ENCODE data around the gene CKMT2.

The CKMT2 gene

DNA sequence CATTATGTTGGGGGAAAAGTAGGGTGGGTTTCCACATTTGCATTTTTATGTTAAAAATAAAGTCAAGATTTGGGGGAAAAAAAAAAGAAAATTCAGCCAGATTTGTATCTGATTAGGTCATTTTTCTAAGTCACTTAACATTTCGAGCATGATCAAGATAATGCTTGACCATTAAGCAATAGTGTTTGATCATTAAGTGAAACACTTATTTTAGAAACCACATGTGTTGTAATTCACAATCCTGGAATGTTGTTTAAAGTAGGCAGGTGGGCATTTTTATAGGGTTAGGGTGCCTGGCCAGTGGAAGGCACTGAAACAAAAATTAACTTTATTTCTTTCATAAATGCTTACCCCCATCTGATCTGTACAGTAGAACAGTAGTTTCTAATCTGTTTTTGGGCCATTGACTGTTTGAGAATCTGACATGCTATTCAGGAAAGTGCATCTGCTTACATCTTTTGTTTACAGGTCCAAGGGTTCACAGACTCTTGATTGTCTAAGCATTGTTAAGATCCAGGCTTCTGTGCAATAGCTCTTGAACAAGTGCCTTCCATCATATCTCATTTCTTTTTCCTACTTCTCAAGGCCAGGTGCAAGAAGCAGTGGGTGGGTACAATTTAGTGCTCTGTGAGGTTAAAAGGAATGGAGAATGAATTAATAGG lies 77.4 kb downstream of the CKMT2 start:
- no peak for DNase-seq

DNA sequence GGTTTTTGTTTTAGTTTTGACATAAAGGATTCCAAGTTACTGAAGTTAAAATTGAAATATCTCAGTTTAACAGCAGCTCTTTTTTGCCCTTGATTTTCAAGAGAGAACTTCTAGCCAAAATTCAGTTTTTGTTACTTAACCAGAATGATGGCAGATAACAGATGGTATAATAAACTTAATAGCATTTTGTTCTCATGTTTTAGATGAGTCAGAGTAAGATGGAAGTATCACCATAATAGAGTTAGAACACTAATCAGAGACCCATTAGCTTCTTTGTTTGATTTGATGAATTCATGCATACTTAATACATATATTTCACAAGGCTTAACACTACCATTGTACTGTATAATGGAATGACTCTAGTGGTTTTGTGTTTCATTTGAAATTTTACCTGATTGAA lies 80.2 kb downstream of the CKMT2 start:
- no peak for DNase-seq

DNA sequence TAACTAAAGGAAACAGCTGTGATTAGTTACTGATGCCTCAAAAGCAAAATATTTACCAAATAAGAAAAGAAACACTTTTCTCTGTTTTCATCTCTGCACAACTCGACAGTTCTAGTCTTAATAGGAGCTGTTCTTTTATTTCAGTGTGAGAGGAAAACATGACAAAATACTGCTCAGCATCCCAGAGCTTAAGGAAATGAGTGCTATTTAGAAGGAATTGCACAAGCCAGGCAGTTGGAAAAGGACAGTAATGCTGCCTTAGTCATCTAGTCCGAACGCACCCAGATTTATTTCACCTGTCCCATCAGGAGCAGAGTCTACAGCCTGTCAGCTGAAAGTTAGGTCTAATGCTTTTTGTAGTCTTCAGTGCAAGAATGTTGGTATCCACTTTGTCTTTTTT lies 80.6 kb downstream of the CKMT2 start:
- DNase-seq, result no peak

DNA sequence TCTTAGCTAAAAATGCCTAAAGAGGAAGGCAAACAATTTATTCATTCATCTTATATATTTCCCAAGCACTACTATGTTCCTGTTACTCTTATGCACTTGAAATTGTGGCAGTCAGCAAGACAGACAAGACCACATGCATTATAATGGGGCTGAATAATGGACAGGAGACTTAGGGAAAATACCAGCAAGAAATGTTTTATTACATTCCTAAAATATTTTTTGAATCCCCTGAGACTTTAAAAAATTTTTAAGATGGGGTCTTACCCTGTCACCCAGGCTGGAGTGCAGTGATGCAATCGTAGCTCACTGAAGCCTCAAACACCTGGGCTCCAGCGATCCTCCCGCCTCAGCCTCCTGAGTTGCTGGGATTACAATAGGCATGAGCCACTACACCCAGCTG lies 81.5 kb downstream of the CKMT2 start:
- no peak for DNase-seq

DNA sequence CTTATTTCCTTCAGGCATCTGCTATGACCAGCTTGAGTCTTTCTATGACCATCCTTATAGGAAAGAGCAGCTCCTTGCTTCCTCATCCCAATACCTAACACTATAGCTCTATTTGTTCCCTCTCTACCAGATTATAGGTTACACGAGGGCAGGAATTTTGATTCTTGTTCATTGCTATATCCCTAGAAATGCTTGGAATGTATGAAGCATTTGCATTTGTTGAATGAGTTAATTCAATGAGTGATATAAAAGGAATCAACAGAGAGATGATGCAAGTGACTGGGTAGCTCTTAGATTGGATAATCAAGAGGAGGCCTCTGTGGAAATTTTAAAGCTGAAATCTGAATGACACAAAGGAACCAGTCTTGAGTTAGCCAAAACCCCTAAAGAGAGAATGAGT lies 82.2 kb downstream of the CKMT2 start:
- no peak for DNase-seq

DNA sequence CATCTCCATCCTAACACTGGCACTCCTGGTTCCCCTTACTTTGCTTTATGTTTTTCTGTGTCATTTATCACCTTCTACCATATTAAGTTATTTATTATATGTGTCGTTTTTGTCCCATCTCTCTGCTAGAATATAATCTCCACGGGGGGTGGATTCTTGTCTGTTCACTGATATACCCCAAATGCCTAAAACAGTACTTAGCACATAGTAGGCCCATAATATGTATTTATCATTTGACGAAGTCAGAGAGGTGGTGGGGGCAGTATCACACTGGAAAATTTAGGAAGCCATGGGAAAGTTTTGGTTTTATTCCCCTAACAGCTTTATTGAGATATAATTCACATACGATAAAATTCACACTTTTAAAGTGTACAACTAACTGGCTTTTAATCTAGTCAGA lies 82.7 kb downstream of the CKMT2 start:
- DNase-seq, result no peak

Data from T-helper 2 cell (primary cell).